Heart right ventricle (tissue), 16 donors: ENCODE results near the gene AJUBA. TPM values are rescaled to one million over a fixed set of nuclear protein-coding genes. Genes with fewer than 3 reads are reported as not detected.
"Not testable (repeated sequence)": the region's sequence is repeated elsewhere in the genome, so short reads cannot be mapped to it uniquely, and the experiment has no call there.

Experiments used
- ATAC-seq, 8 donors: fragments of 200-7000 bp; cut with Tn5 transposase; one replicate each; pipeline ENCODE4 v1.9.1; 2020; ENCODE audit warnings: mild to moderate bottlenecking in 8 of 8, moderate library complexity in 8 of 8, moderate number of reproducible peaks in 1 of 8
- DNase-seq, 2 donors: peaks; one replicate each; pipeline ENCODE4 v3.0.0-alpha.2; 2020
- H3K27ac ChIP-seq, 10 donors: fragments of 200-600 bp; sonication (generic) in 2 of 10; one replicate each; pipeline versions ENCODE4 v1.5.0 to v1.8.0; 2020 to 2022; ENCODE audit warnings: mild to moderate bottlenecking in 3 of 10
- H3K27me3 ChIP-seq, 7 donors: fragments of 200-600 bp; one replicate each; pipeline ENCODE4 v1.8.0; 2021 to 2022; ENCODE audit warnings: mild to moderate bottlenecking in 2 of 7
- H3K36me3 ChIP-seq, 9 donors: fragments of 200-600 bp; sonication (generic) in 1 of 9; one replicate each; pipeline versions ENCODE4 v1.5.0 to v1.8.0; 2020 to 2022; ENCODE audit warnings: mild to moderate bottlenecking in 2 of 9
- H3K4me1 ChIP-seq, 9 donors: fragments of 200-600 bp; sonication (generic) in 1 of 9; one replicate each; pipeline versions ENCODE4 v1.5.0 to v1.8.0; 2020 to 2022; ENCODE audit warnings: mild to moderate bottlenecking in 4 of 9
- H3K4me3 ChIP-seq, 10 donors: fragments of 200-600 bp; sonication (generic) in 2 of 10; one replicate each; pipeline versions ENCODE4 v1.5.0 to v1.8.0; 2020 to 2022; ENCODE audit warnings: mild to moderate bottlenecking in 7 of 10, moderate library complexity in 2 of 10
- H3K9me3 ChIP-seq, 11 donors: fragments of 200-600 bp in 10 of 11; sonication (generic) in 2 of 11; one replicate each; pipeline versions ENCODE4 v1.5.0 to v1.8.0; 2013 to 2022; ENCODE audit warnings: mild to moderate bottlenecking in 2 of 11, control low read depth in 1 of 11, moderate library complexity in 1 of 11
- CTCF ChIP-seq, 9 donors: fragments of 200-600 bp; sonication (generic) in 2 of 9; IDR thresholded peaks; one replicate each; pipeline versions ENCODE4 v1.5.0 to v1.8.0; 2021 to 2022; ENCODE audit warnings: antibody characterized with exemption in 9 of 9, mild to moderate bottlenecking in 5 of 9, moderate library complexity in 1 of 9
- WGBS, 2 donors: extraction: QIAGEN DNeasy Blood & Tissue Kit; methylation state at CpG; one replicate each; pipeline ENCODE4 v1.1.7; 2013; ENCODE audit warnings: inconsistent platforms in 1 of 2; 5-methylcytosine and 5-hydroxymethylcytosine counted together
- intact Hi-C, 10 donors: fragments of 100-400 bp; cut with DNase I; formaldehyde crosslinking; loops; one replicate each; pipeline versions ENCODE4 v1.11.1 to v1.14.2; 2022
- polyA plus RNA-seq, 2 donors: library from polyadenylated mRNA; stranded (reverse); fragments of 200-250 nt; gene quantifications; one replicate each; pipeline ENCODE4 v1.2.3, GENCODE V29; 2013
- total RNA-seq, 10 donors: library from RNA; stranded (reverse); fragmentation: NEBNext Ultra II Directional in 3 of 10; extraction: Animal tissue kit (Norgen Biotek cat#: 25700) in 3 of 10; gene quantifications; one replicate each; pipeline versions ENCODE4 v1.2.1 to v1.2.4, GENCODE V29; 2021 to 2023
- donor health status: Arrhythmogenic right ventricular cardiomyopathy.
- donor health status: ischemic (EF 13 %, LVEDD 7.1; RV severe dilation, severe dysfunction).
- donor health status: healthy with polysubstance abuse.
- donor health status: DM: no; HTN: yes; CAD: no.
- donor health status: DM: no; HTN: no; CAD: no.
- donor health status: ischemic (EF 25% LVEDD 6.9; RV normal size, moderate dysfunction).
- donor health status: ischemic (EF 25% LVEDD 5.7; RV mildly dilated, moderate dysfunction).
- donor health status: healthy.
- donor health status: DM: yes; HTN: yes; CAD: no.
- donor health status: Ischemic cardiomyopathy.
- donor health status: ischemic (EF 35%, LVEDD 5.7; RV mildly dilated, moderate dysfunction).
- donor health status: nonischemic (EF 11% LVEDD 7.7; RV severe dilation, severe dysfunction).
- donor health status: DM: yes; HTN: yes; CAD: no.
- donor health status: PGD.
- donor health status: ischemic (EF 29% LVEDD 5.4; RV normal size, mild dysfunction).
- donor health status: nonischemic (EF 23%, LVEDD 6.1; RV moderate dilation, normal function).

AJUBA gene
- total and polyA plus RNA-seq, 12 donors, result 5.3 to 25.9 (median 10.2) TPM

GRCh38 chr14:23005451-23006187 is 23.3 kb upstream of the AJUBA start:
- no peak for TF ChIP-seq CTCF (IDR thresholded peaks at IDR 0.05)
- WGBS, 2 donors, result 81 to 86% methylated on average over 3 of the region's 3 CpGs
- DNase-seq (no peak), ATAC-seq (no peak)
- intact Hi-C loops, result loop anchor here in 4 of 10 donors (2.0 kb wide), 1 partner anchor 29 kb away; the partner anchor contains the start of gene PSMB5 (in 4 of the 4)
- H3K27ac ChIP-seq, result no peak overlapping the region
- H3K9me3 ChIP-seq, result no peaks in the 10 kb centered on the region
- peak overlapping the region in 5 of 10 donors; percentile 74 to 87 (median 78) for H3K4me3 ChIP-seq
- H3K36me3 ChIP-seq, result no peaks in the 10 kb centered on the region
- no peaks in the 10 kb centered on the region for H3K27me3 ChIP-seq
- H3K4me1 ChIP-seq, result peaks cover 3 to 39% (median 25%) of the 10 kb centered on the region in 9 donors

GRCh38 chr14:23004274-23004673 is 21.9 kb upstream of the AJUBA start:
- ATAC-seq, intact Hi-C loops, H3K27ac ChIP-seq, H3K27me3 ChIP-seq, H3K36me3 ChIP-seq, H3K9me3 ChIP-seq, H3K4me3 ChIP-seq, DNase-seq: not testable (repeated sequence)
- peaks cover 3 to 32% (median 19%) of the 10 kb centered on the region in 9 donors for H3K4me1 ChIP-seq
- 97 to 98% methylated on average over 4 of the region's 4 CpGs for WGBS, 2 donors

GRCh38 chr14:23002592-23002991 is 20.2 kb upstream of the AJUBA start:
- ATAC-seq, result no peak
- H3K9me3 ChIP-seq, result no peaks in the 10 kb centered on the region
- H3K36me3 ChIP-seq, result peaks cover 0 to 10% (median 0%) of the 10 kb centered on the region in 9 donors
- no peaks in the 10 kb centered on the region for H3K27me3 ChIP-seq
- H3K4me1 ChIP-seq, result peaks cover 4 to 28% (median 18%) of the 10 kb centered on the region in 9 donors
- 95 to 97% methylated on average over 3 of the region's 3 CpGs for WGBS, 2 donors
- DNase-seq, result no peak
- TF ChIP-seq CTCF (IDR thresholded peaks at IDR 0.05), result no peak
- intact Hi-C loops, result no loop called here
- H3K4me3 ChIP-seq, result no peak overlapping the region
- no peak overlapping the region for H3K27ac ChIP-seq

- 95% methylated on average over 2 of the region's 2 CpGs for WGBS, 2 donors
- TF ChIP-seq CTCF (IDR thresholded peaks at IDR 0.05), result no peak
Measured at GRCh38 chr14:23000860-23001259, 18.5 kb upstream of the AJUBA start.

More at GRCh38 chr14:23000860-23001259, 18.5 kb upstream of the AJUBA start:
- ATAC-seq, result no peak
- Histone ChIP-seq H3K36me3 (peaks cover 0 to 10% (median 0%) of the 10 kb centered on the region in 9 donors), H3K9me3 (no peaks in the 10 kb centered on the region), H3K4me1 (peaks cover 3 to 18% (median 7%) of the 10 kb centered on the region in 9 donors), H3K27me3 (no peaks in the 10 kb centered on the region), H3K4me3 (no peak overlapping the region), H3K27ac (no peak overlapping the region)
- intact Hi-C loops, result no loop called here
- DNase-seq, result no peak
